WTC11 (cell line): ENCODE measurements around the gene NSMF.

ENCODE experiments used
- ATF2 ChIP-seq: sonication (generic); formaldehyde crosslinking; IDR thresholded peaks from 2 replicates; pipeline ENCODE4 v1.8.1; 2022; ENCODE audit warnings: low read depth, missing genetic modification reagents, borderline replicate concordance
- CTCF ChIP-seq: fragments of 200-600 bp; IDR thresholded peaks from 2 replicates; pipeline ENCODE4 v1.8.0; 2022; ENCODE audit warnings: antibody characterized with exemption
- E2F1 ChIP-seq: sonication (generic); formaldehyde crosslinking; IDR thresholded peaks from 2 replicates; pipeline ENCODE4 v1.8.0; 2022; ENCODE audit warnings: mild to moderate bottlenecking, missing genetic modification reagents
- ELF4 ChIP-seq: sonication (generic); formaldehyde crosslinking; IDR thresholded peaks from 2 replicates; pipeline ENCODE4 v1.8.1; 2022; ENCODE audit warnings: low read depth, mild to moderate bottlenecking, moderate library complexity, missing genetic modification reagents
- FOXP1 ChIP-seq: sonication (generic); formaldehyde crosslinking; IDR thresholded peaks from 2 replicates; pipeline ENCODE4 v1.8.0; 2022; ENCODE audit warnings: missing genetic modification reagents, mild to moderate bottlenecking, moderate library complexity, borderline replicate concordance
- HMGXB4 ChIP-seq: sonication (generic); formaldehyde crosslinking; IDR thresholded peaks from 2 replicates; pipeline ENCODE4 v1.8.1; 2023; ENCODE audit warnings: mild to moderate bottlenecking, moderate library complexity, missing genetic modification reagents
- NFE2L1 ChIP-seq: sonication (generic); formaldehyde crosslinking; IDR thresholded peaks from 2 replicates; pipeline ENCODE4 v1.8.1; 2023; ENCODE audit warnings: missing genetic modification reagents
- NR1H2 ChIP-seq: sonication (generic); formaldehyde crosslinking; IDR thresholded peaks from 2 replicates; pipeline ENCODE4 v1.9.0; 2021; ENCODE audit warnings: mild to moderate bottlenecking, moderate library complexity, missing genetic modification reagents
- NR2C2 ChIP-seq: sonication (generic); formaldehyde crosslinking; IDR thresholded peaks from 2 replicates; pipeline ENCODE4 v1.8.0; 2022; ENCODE audit warnings: mild to moderate bottlenecking, missing genetic modification reagents
- SMAD3 ChIP-seq: sonication (generic); formaldehyde crosslinking; IDR thresholded peaks from 2 replicates; pipeline ENCODE4 v1.8.0; 2022; ENCODE audit warnings: missing genetic modification reagents, mild to moderate bottlenecking, borderline replicate concordance
- SOX15 ChIP-seq: fragments of 250-450 bp; sonication (Bioruptor Pico); IDR thresholded peaks from 2 replicates; pipeline ENCODE4 v1.9.0; 2021; ENCODE audit warnings: mild to moderate bottlenecking
- ZNF121 ChIP-seq: sonication (generic); formaldehyde crosslinking; IDR thresholded peaks from 2 replicates; pipeline ENCODE4 v1.8.0; 2023; ENCODE audit warnings: missing genetic modification reagents

GRCh38 chr9:137456864-137457405 lies 2.2 kb downstream of the NSMF start:
- TF ChIP-seq CTCF (no peak), E2F1 (CRISPR knock-in tag) (no peak), SOX15 (no peak), FOXP1 (no peak), NR1H2 (CRISPR knock-in tag) (no peak), NR2C2 (no peak), ATF2 (CRISPR knock-in tag) (no peak), ELF4 (CRISPR knock-in tag) (no peak), ZNF121 (no peak), NFE2L1 (no peak), SMAD3 (CRISPR knock-in tag) (no peak), HMGXB4 (no peak)
